ENCODE results near the gene GALNT9. TPM values are rescaled to one million over a fixed set of nuclear protein-coding genes. Genes with fewer than 3 reads are reported as not detected.

GALNT9 gene
- polyA plus RNA-seq, 1 donor from 2014 or later, result 13.5 TPM

GRCh38 chr12:132343294-132344004, 14.1 kb upstream of the GALNT9 start:
- Histone ChIP-seq H3F3A (ENCODE audit: insufficient read depth, low read length, poor library complexity, severe bottlenecking) (no peaks in the 10 kb centered on the region), H3K9me2 (ENCODE audit: insufficient read depth, low read length) (no peaks in the 10 kb centered on the region), H3K79me2 (replicated peaks; ENCODE audit: insufficient read depth, low read length) (no peaks in the 10 kb centered on the region), H2AFZ (ENCODE audit: low read depth, low read length) (no peak overlapping the region), H4K20me1 (ENCODE audit: insufficient read depth) (no peaks in the 10 kb centered on the region), H3K4me3 (ENCODE audit: low read length) (no peak overlapping the region), H3K36me3 (ENCODE audit: insufficient read depth, low read length) (no peaks in the 10 kb centered on the region), H3K27ac (ENCODE audit: low read length) (no peak overlapping the region), H3K4me2 (ENCODE audit: low read length) (no peak overlapping the region), H3K27me3 (ENCODE audit: insufficient read depth, low read depth, low read length) (no peaks in the 10 kb centered on the region), H3K9ac (ENCODE audit: low read length) (no peak overlapping the region), H3K9me3 (ENCODE audit: low read length) (no peaks in the 10 kb centered on the region)
- no peak for TF ChIP-seq REST (IDR thresholded peaks at IDR 0.05; ENCODE audit: borderline replicate concordance)
- TF ChIP-seq SMC3 (conservative IDR thresholded peaks at IDR 0.05; ENCODE audit: poor library complexity), result no peak
- TF ChIP-seq CTCF (IDR thresholded peaks at IDR 0.05; ENCODE audit: poor library complexity, severe bottlenecking), result no peak
- TF ChIP-seq POLR2AphosphoS5 (IDR thresholded peaks at IDR 0.05), result no peak
- TF ChIP-seq TAF1 (IDR thresholded peaks at IDR 0.05; ENCODE audit: low read depth), result no peak
- no peak for TF ChIP-seq EZH2 (IDR thresholded peaks at IDR 0.05; ENCODE audit: borderline replicate concordance, insufficient read depth, low read length, poor library complexity, severe bottlenecking)
- TF ChIP-seq EP300 (conservative IDR thresholded peaks at IDR 0.05; ENCODE audit: poor library complexity, severe bottlenecking), result no peak
- no peak for TF ChIP-seq RAD21 (conservative IDR thresholded peaks at IDR 0.05)
- TF ChIP-seq MXI1 (conservative IDR thresholded peaks at IDR 0.05; ENCODE audit: poor library complexity, severe bottlenecking), result no peak

GRCh38 chr12:132342251-132343227, 13.2 kb upstream of the GALNT9 start:
- Histone ChIP-seq H3K36me3 (ENCODE audit: insufficient read depth, low read length) (no peaks in the 10 kb centered on the region), H3K4me3 (ENCODE audit: low read length) (no peak overlapping the region), H3K4me2 (ENCODE audit: low read length) (no peak overlapping the region), H3K9me2 (ENCODE audit: insufficient read depth, low read length) (no peaks in the 10 kb centered on the region), H3K27me3 (ENCODE audit: insufficient read depth, low read depth, low read length) (no peaks in the 10 kb centered on the region), H3K79me2 (replicated peaks; ENCODE audit: insufficient read depth, low read length) (no peaks in the 10 kb centered on the region), H3F3A (ENCODE audit: insufficient read depth, low read length, poor library complexity, severe bottlenecking) (no peaks in the 10 kb centered on the region), H4K20me1 (ENCODE audit: insufficient read depth) (no peaks in the 10 kb centered on the region), H3K27ac (ENCODE audit: low read length) (no peak overlapping the region), H3K9me3 (ENCODE audit: low read length) (no peaks in the 10 kb centered on the region), H3K9ac (ENCODE audit: low read length) (no peak overlapping the region), H2AFZ (ENCODE audit: low read depth, low read length) (no peak overlapping the region)
- TF ChIP-seq CTCF (IDR thresholded peaks at IDR 0.05; ENCODE audit: poor library complexity, severe bottlenecking), result peak; percentile 59
- TF ChIP-seq REST (IDR thresholded peaks at IDR 0.05; ENCODE audit: borderline replicate concordance), result no peak
- no peak for TF ChIP-seq MXI1 (conservative IDR thresholded peaks at IDR 0.05; ENCODE audit: poor library complexity, severe bottlenecking)
